ENCODE measurements around the gene RGS2.

- TF ChIP-seq CTCF (IDR thresholded peaks at IDR 0.05) (no peak), POLR2A (IDR thresholded peaks at IDR 0.05) (no peak)
These were observed 5.3 kb upstream of the RGS2 start for GRCh38 chr1:192803501-192803900.

All from thyroid gland (tissue), 4 donors.